BJ (cell line): ENCODE measurements around the gene ADD3. TPM values are rescaled to one million over a fixed set of nuclear protein-coding genes. Genes with fewer than 3 reads are reported as not detected.

ENCODE experiments used
- CTCF ChIA-PET: fragments of 350-600 bp; formaldehyde crosslinking; extraction: SDS; loops from one replicate; lab custom pipeline; 2021; ENCODE audit warnings: antibody characterized with exemption, inconsistent platforms; lab: Yijun Ruan, JAX
- POLR2A ChIA-PET: fragments of 300-600 bp; sonication (Branson Sonifier 250); formaldehyde crosslinking; extraction: SDS; loops from one replicate; lab custom pipeline; 2021; ENCODE audit warnings: antibody characterized with exemption; lab: Charles Lee
- DNase-seq: peaks from one replicate; pipeline ENCODE4 v3.0.0-alpha.2; 2011; ENCODE audit warnings: low read depth
- H3K27me3 ChIP-seq: 2 replicates; pipeline ENCODE4 v1.6.0; 2011; ENCODE audit warnings: low read length; ENCODE audit not compliant: control insufficient read depth, insufficient read depth
- H3K36me3 ChIP-seq: 2 replicates; pipeline ENCODE4 v1.5.1; 2011; ENCODE audit warnings: low read length; ENCODE audit not compliant: control insufficient read depth, insufficient read depth
- H3K4me3 ChIP-seq: 2 replicates; pipeline ENCODE4 v1.5.1; 2011; ENCODE audit warnings: low read depth, mild to moderate bottlenecking, control low read depth, low read length
- polyA plus RNA-seq: library from polyadenylated mRNA; depleted of rRNA; stranded (reverse); fragments of >200 nt; gene quantifications from 2 replicates; pipeline ENCODE4 v1.2.3, GENCODE V29; 2011
- TF ChIP-seq, protein P1 (sequence below): IDR thresholded peaks from 2 replicates; pipeline ENCODE4 v1.5.1; 2011; ENCODE audit warnings: low read depth, mild to moderate bottlenecking, control low read depth, inconsistent platforms, low read length, moderate library complexity; ENCODE audit not compliant: insufficient read depth

ADD3 gene
- polyA plus RNA-seq, 1 experiment: 52.0 TPM

DNA sequence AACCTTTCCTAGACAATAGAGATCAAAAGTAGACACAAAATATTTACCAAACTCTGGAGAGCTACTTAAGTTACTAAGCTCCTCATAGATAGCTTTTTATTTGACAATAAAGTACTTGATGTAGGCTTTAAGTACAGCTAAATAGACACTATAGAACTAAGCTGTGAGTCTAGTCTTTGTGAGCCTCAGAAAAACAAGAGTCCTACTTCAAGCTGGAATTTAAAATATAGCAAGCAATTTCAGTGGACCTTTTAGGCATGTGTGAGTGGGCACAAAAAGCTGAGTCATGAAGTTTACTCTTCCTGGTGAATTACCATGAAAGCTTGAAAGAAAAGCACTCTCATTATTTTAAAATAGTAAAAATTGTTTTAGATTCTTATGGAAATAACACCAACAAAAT is 76.1 kb downstream of the ADD3 start:
- TF ChIP-seq, protein P1, sequence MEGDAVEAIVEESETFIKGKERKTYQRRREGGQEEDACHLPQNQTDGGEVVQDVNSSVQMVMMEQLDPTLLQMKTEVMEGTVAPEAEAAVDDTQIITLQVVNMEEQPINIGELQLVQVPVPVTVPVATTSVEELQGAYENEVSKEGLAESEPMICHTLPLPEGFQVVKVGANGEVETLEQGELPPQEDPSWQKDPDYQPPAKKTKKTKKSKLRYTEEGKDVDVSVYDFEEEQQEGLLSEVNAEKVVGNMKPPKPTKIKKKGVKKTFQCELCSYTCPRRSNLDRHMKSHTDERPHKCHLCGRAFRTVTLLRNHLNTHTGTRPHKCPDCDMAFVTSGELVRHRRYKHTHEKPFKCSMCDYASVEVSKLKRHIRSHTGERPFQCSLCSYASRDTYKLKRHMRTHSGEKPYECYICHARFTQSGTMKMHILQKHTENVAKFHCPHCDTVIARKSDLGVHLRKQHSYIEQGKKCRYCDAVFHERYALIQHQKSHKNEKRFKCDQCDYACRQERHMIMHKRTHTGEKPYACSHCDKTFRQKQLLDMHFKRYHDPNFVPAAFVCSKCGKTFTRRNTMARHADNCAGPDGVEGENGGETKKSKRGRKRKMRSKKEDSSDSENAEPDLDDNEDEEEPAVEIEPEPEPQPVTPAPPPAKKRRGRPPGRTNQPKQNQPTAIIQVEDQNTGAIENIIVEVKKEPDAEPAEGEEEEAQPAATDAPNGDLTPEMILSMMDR: no peak
- Histone ChIP-seq H3K36me3 (no peaks in the 10 kb centered on the region), H3K27me3 (no peaks in the 10 kb centered on the region), H3K4me3 (no peak overlapping the region)
- POLR2A ChIA-PET: no interaction called here
- CTCF ChIA-PET: interaction anchor here (0.7 to 2.0 kb wide), 4 partner anchors 10 to 200 kb away, joined by 3 to 5 read pairs (median 4); no protein-coding TSS in a partner anchor
- DNase-seq: no peak

DNA sequence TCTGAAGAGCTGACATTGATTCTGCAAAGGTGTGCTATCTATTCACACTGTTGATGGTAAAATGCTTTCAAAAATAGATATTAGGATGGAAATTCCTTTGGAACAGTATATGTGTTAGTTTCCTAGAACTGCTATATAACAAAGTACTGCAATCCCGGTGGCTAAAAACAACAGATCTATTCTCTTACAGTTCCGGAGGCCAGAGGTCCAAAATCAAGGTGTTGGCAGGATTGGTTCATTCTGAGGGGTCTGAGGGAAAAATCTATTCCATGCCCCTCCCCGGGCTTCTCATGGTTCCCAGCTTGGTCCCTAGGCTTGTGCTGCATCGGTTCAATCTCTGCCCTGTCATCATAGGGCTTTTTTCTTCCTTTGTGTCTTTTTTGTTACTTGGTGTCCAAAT is 79.9 kb downstream of the ADD3 start:
- TF ChIP-seq, protein P1: no peak
- POLR2A ChIA-PET: no interaction called here
- no peak overlapping the region for H3K4me3 ChIP-seq
- no peaks in the 10 kb centered on the region for H3K27me3 ChIP-seq
- no peak for DNase-seq
- no peaks in the 10 kb centered on the region for H3K36me3 ChIP-seq
- CTCF ChIA-PET: no interaction called here

DNA sequence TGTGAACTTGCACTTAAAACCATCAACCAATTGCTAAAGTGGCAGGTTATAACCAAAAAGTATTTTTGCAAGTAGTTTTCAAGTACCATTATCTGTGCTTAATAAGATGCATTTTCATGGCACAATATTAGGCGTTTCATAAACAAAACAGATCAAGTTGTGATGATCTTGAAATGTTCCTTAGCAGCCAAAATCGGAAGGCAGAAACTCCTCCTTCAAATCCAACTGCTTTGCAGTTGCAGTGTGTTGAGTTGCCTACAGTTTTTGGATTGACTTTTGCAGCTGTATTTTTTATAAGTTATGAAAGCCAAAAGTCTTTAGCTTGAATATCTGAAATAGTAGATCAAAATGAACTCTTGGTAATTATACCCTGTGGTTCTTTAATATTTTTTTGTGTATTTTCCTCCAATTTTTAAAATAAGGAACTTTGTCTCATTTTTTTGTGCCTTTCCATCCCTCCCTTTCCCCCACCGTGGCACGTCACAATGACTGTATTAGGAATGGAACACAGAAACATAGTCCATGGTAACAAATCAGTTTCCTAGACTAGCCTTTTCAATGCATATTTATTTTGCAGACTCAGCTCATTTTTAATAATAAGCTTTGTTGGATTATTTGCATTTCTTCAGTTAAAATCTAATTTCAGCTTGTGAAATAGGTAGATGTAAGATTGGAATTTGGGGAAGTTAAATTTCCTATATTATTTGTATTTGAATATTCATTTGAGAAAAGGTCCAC is 80.8 kb downstream of the ADD3 start:
- TF ChIP-seq, protein P1: no peak
- ChIA-PET CTCF (interaction anchor here (1.8 kb wide), 1 partner anchor 204 kb away, joined by 5 read pairs; no protein-coding TSS in a partner anchor), POLR2A (no interaction called here)
- no peak overlapping the region for H3K4me3 ChIP-seq
- H3K27me3 ChIP-seq: no peaks in the 10 kb centered on the region
- no peaks in the 10 kb centered on the region for H3K36me3 ChIP-seq
- no peak for DNase-seq

DNA sequence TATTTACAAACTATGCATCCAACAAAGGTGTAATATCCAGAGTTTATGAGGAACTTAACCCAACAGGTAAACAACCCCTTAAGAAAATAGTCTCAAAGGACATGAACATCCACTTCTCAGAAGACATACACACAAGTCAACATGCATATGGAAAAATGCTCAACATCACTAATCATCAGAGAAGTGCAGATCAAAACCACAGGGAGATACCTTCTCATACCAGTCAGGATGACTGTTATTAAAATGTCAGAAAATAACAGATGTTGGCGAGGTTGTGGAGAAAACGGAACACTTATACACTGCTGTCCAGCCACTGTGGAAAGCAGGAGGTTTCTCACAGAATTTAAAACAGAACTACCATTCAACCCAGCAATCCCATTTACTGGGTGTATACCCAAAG is 84.0 kb downstream of the ADD3 start:
- ChIA-PET CTCF (no interaction called here), POLR2A (no interaction called here)
- DNase-seq: no peak
- Histone ChIP-seq H3K27me3 (no peaks in the 10 kb centered on the region), H3K4me3 (no peak overlapping the region), H3K36me3 (no peaks in the 10 kb centered on the region)
- TF ChIP-seq, protein P1: no peak

DNA sequence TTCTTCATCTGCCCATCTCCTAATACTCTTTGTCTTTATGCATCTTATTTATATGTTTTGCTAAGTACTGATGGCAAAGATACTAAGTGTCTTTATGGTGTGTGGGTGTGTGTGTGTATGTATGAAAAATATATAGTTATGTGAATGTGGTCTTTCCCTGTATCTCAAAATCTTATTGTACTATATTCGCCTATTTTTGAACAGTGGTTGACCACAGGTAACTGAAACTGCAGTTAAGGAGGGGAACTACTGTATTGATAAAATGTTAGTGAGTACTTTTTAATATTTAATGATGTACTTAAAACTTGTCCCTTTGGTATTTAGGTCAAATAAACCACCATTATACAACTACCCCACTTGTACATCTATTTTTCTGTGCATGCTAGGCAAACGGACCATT is 85.9 kb downstream of the ADD3 start:
- Histone ChIP-seq H3K27me3 (no peaks in the 10 kb centered on the region), H3K4me3 (no peak overlapping the region), H3K36me3 (no peaks in the 10 kb centered on the region)
- POLR2A ChIA-PET: no interaction called here
- DNase-seq: no peak
- TF ChIP-seq, protein P1: no peak
- CTCF ChIA-PET: interaction anchor here (1.7 kb wide), 1 partner anchor 10 kb away, joined by 5 read pairs; no protein-coding TSS in a partner anchor
